HG03342 (cell line): ENCODE results near the gene PBLD.

Source experiments
- ATAC-seq: cut with Tn5 transposase; IDR thresholded peaks from one replicate; pipeline ENCODE4 v1.9.1; 2021; ENCODE audit warnings: mild to moderate bottlenecking, moderate library complexity; ENCODE audit not compliant: unreplicated experiment

The PBLD gene

GRCh38 chr10:68332259-68333057 is at the start of gene PBLD:
Gene PBLD, minus strand, starts transcription at chr10:68332928. Its CDS starts 26,084 bp downstream, at chr10:68306844.
- ATAC-seq: peak; percentile 25

DNA sequence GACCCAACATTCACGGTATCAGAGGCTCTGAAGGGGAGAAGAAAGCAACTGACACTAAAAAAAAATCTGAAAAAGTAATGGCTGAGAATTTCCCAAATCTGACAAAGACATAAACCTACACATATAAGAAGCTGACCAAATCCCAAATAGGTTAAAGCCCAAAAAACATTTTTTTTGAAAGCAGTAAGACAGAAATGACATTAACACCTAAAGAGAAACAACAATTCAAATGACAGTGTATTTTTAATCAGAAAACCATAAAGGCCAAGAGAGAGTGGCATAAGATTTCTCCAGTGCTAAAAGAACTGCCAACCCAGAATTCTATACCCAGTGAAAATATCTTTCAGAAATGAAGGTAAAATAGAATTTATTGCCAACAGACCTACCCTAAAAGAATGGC is 38.9 kb upstream of the PBLD start:
- no peak for ATAC-seq

DNA sequence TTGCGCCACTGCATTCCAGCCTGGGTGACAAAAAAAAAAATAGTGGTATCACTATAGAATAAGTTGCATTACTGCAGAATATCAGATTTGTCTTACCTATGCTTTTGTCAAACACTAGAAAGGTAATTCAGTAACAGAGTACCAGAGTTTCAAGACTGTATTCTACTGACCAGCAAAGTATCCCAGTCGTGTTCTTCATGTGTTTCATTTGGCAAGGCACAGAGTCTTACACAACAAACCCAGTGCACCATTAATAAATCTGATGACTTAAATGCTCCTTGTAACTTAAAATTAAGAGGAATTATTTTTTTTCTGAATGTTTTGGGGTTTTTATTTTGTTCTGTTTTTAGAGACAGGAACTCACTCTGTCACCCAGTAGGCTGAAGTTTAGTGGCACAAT is 34.4 kb upstream of the PBLD start:
- ATAC-seq: no peak

- ATAC-seq: no peak
Observed at GRCh38 chr10:68366600-68366999, 33.9 kb upstream of the PBLD start.

DNA sequence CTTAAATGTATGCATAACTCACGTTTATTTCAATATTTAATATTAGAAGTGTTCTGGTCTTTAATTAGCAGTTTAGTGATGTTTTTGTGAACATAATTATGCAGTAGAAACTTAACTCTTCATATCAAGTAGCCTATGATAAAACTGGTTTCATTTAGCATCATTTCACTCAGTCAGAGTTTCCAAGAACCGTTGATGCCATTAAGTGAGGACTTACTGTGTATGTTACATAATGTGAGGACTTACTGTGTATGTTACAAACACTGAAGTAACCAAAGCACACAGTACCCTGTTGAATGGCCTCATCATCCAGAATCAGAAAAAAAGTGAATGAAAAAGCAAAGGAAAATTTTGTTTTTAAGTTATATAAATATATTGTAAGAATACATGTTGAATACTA is 32.9 kb upstream of the PBLD start:
- no peak for ATAC-seq

- no peak for ATAC-seq
Observed at GRCh38 chr10:68364101-68364886, 31.6 kb upstream of the PBLD start.

DNA sequence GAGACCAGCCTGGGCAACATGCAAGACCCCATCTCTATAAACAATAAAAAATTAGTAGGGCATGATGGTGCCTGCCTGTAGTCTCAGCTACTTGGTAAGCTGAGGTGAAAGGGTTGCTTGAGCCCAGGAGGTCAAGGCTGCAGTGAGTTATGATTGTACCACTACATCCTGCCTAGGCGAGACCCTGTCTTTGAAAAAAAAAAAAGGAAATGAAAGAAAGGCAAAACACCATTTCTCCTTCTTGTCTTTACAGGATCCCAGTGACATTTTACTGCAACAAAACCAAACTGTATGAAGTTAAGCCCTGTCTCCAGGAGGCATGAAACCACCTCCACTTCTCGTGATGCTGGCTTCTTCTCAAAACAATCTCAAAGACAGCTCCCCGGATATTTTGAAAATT is 29.9 kb upstream of the PBLD start:
- ATAC-seq: no peak

DNA sequence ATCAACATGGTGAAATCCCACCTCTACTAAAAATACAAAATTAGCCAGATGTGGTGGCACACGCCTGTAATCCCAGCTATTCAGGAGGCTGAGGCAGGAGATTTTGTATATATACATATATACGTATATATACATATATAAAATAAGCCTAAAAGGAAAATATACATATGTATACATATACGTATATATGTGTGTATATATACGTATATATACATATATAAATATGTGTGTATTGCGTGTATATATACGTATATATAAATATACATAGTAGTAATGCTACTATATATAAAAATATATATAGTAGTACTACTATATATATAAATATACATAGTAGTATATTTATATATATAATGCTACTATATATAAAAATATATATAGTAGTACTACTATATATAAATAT is 26.5 kb upstream of the PBLD start:
- no peak for ATAC-seq

DNA sequence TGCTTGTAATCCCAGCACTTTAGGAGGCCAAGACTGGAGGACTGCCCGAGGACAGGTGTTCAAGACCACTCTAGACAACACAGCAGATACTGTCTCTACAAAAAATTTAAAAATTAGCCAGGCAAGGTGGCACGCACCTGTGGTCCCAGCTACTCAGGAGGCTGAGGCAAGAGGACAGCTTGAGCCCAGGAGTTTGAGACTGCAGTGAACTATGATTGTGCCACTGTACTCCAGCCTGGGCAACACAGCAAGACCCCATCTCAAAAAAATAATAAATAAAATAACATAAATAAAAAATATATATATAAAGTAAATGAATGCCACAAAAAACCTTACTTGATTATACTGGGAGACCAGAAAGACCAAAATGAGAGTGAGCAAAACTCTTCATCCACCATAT is 20.8 kb upstream of the PBLD start:
- no peak for ATAC-seq

DNA sequence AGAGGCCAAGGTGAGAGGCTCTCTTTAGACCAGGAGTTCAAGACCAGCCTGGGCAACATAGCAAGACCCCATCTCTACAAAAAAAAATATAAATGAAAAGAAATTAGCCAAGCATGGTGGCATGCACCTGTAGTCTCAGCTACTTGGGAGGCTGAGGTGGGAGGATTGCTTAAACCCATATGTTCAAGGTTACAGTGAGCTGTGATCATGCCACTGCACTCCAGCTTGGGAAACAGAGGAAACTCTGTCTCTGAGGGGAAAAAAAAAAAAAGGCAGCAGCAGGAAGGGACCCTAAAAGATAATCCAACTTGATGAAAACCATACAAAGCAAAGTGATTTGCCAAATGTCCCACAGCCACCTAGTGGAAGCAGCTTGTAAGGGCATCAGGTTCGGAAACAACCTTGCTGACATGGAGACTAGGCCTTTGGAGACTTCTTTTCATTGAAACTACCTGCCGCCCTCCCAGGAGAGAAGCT is 15.6 kb upstream of the PBLD start:
- ATAC-seq: no peak

GRCh38 chr10:68346774-68347173 is 14.0 kb upstream of the PBLD start:
- ATAC-seq: no peak

GRCh38 chr10:68345621-68346020 is 12.9 kb upstream of the PBLD start:
- no peak for ATAC-seq

GRCh38 chr10:68342909-68343516 is 10.3 kb upstream of the PBLD start:
- ATAC-seq: no peak

GRCh38 chr10:68340358-68341080 is 7.8 kb upstream of the PBLD start:
- no peak for ATAC-seq

GRCh38 chr10:68336754-68337351 is 4.1 kb upstream of the PBLD start:
- no peak for ATAC-seq

DNA sequence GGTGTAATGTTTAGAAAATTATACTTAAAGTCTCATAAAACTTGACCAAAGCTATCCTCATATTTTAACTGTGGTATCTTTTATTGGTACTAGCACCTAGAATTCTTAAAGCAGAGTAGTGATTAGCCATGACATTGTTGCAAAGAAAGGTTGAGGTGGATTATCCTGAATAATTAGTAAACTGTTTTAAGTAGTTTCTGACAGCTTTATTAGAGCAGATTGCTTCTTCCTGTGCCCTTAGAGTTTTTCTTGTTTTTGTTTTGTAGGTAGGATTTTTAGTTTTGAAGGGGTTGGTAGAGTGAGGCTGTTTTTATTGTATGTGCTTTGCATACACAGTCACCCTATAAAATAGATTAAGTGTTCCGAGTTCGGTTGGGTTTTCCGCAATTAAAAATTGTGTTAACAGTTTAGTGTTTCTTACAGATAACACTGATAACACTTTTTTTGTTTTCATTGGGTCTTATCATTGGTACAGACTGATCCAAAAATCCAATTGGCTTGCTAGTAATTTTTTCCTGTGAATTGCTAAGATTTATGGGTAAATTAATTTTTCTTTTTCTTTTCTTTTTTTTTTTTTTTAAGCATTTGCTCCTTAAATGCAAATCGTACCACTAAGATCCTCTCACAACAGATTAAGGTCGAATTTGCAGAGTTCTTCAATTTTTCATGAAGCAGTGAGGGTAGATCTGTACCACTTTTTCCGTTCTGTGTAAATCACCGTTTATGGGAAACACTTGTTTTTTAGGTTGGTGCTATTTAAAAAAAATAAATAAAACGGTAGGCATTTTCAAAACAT is 2.1 kb upstream of the PBLD start:
- no peak for ATAC-seq

GRCh38 chr10:68333440-68334431 is 1.0 kb upstream of the PBLD start:
- no peak for ATAC-seq

DNA sequence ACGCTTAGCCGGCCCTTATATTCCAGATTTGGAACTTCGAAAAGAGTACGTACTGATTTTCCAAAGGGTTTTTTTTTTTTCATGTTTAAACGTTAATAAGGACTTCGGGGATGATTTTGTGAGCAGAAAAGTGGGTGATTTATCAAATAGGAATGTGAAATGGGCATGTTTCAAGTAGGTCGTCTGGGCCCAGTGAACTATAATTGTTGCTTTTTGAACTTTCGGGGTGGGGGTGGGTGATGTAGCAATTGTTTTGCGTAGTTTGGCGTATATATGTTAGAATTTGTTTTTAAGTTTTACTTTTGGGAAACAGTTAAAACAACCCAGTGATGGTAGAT is 299 bp upstream of the PBLD start:
- ATAC-seq: no peak
